GM19452 (cell line): ENCODE results near the gene C20orf202.

ENCODE experiments used
- ATAC-seq: cut with Tn5 transposase; IDR thresholded peaks from one replicate; pipeline ENCODE4 v1.9.1; 2021; ENCODE audit not compliant: unreplicated experiment

Gene C20orf202

GRCh38 chr20:1202762-1203504 is at the start of gene C20orf202:
Gene C20orf202, plus strand, starts transcription at chr20:1203454. Its CDS starts 132 bp downstream, at chr20:1203586.
- no peak for ATAC-seq

GRCh38 chr20:1154226-1154625 is 49.0 kb upstream of the C20orf202 start:
- ATAC-seq, result no peak

- no peak for ATAC-seq
These were observed 48.6 kb upstream of the C20orf202 start for GRCh38 chr20:1154691-1155090.

- no peak for ATAC-seq
These were observed 47.9 kb upstream of the C20orf202 start for GRCh38 chr20:1155342-1155741.

GRCh38 chr20:1160496-1160895 is 42.8 kb upstream of the C20orf202 start:
- ATAC-seq, result no peak

GRCh38 chr20:1160991-1161390 is 42.3 kb upstream of the C20orf202 start:
- ATAC-seq, result no peak

GRCh38 chr20:1163105-1163504 is 40.1 kb upstream of the C20orf202 start:
- ATAC-seq, result no peak

- ATAC-seq, result no peak
These were observed 39.6 kb upstream of the C20orf202 start for GRCh38 chr20:1163653-1164052.

GRCh38 chr20:1164871-1165270 is 38.4 kb upstream of the C20orf202 start:
- no peak for ATAC-seq

- no peak for ATAC-seq
These were observed 37.7 kb upstream of the C20orf202 start for GRCh38 chr20:1165521-1165920.

GRCh38 chr20:1165941-1166340 is 37.3 kb upstream of the C20orf202 start:
- no peak for ATAC-seq

- ATAC-seq, result no peak
These were observed 36.1 kb upstream of the C20orf202 start for GRCh38 chr20:1166948-1167720.

GRCh38 chr20:1169224-1169623 is 34.0 kb upstream of the C20orf202 start:
- no peak for ATAC-seq

- no peak for ATAC-seq
These were observed 31.7 kb upstream of the C20orf202 start for GRCh38 chr20:1171461-1172093.

- no peak for ATAC-seq
These were observed 29.6 kb upstream of the C20orf202 start for GRCh38 chr20:1173698-1174097.

- ATAC-seq, result no peak
These were observed 28.5 kb upstream of the C20orf202 start for GRCh38 chr20:1174787-1175186.

GRCh38 chr20:1177680-1178079 is 25.6 kb upstream of the C20orf202 start:
- no peak for ATAC-seq

- ATAC-seq, result no peak
These were observed 25.2 kb upstream of the C20orf202 start for GRCh38 chr20:1178103-1178502.

GRCh38 chr20:1178623-1179022 is 24.6 kb upstream of the C20orf202 start:
- no peak for ATAC-seq

GRCh38 chr20:1180949-1181348 is 22.3 kb upstream of the C20orf202 start:
- ATAC-seq, result no peak

GRCh38 chr20:1182106-1182505 is 21.1 kb upstream of the C20orf202 start:
- no peak for ATAC-seq

GRCh38 chr20:1183153-1183552 is 20.1 kb upstream of the C20orf202 start:
- no peak for ATAC-seq
